HepG2 (cell line): ENCODE data around the gene FGF7. TPM values are rescaled to one million over a fixed set of nuclear protein-coding genes. Genes with fewer than 3 reads are reported as not detected.
"Not testable (repeated sequence)": the region's sequence is repeated elsewhere in the genome, so short reads cannot be mapped to it uniquely, and the experiment has no call there.

Source experiments
- ATAC-seq: fragments of 200-7000 bp; cut with Tn5 transposase; 3 replicates; pipeline ENCODE4 v1.9.1; 2020; ENCODE audit warnings: mild to moderate bottlenecking, moderate library complexity
- BruUV-seq: library from RNA; stranded (reverse); fragments of 400-500 nt; replicated peaks from 2 replicates; lab custom pipeline; 2021; lab: Mats Ljungman, UMichigan
- CTCF ChIA-PET: fragments of 300-600 bp; formaldehyde crosslinking; extraction: SDS; loops from one replicate; lab custom pipeline; 2021; ENCODE audit warnings: low total read pairs, inconsistent platforms, low intra/inter-chr PET ratio; lab: Yijun Ruan, JAX
- POLR2A ChIA-PET: fragments of 350-600 bp; sonication (Branson Sonifier 250); formaldehyde crosslinking; loops from one replicate; lab custom pipeline; 2020; ENCODE audit warnings: antibody characterized with exemption, inconsistent platforms; lab: Yijun Ruan, JAX
- DNase-seq: peaks from one replicate; pipeline ENCODE4 v3.0.0-alpha.2; 2015; ENCODE audit warnings: low spot score
- FAIRE-seq: peaks from 3 replicates; lab custom pipeline; 2011; peaks lifted over from hg19 to GRCh38; lab: Jason Lieb, UNC
- H2AFZ ChIP-seq: one replicate; pipeline ENCODE4 v1.6.1; 2011; ENCODE audit warnings: low read length, inconsistent platforms
- H3K27ac ChIP-seq: fragments of 300-600 bp; 3 replicates; pipeline ENCODE4 v1.8.0; 2011; ENCODE audit warnings: mixed run types, mild to moderate bottlenecking, mixed read lengths, low read length, inconsistent platforms; ENCODE audit not compliant: insufficient read depth; ENCODE audit errors: extremely low read length
- H3K27me3 ChIP-seq, 2 experiments: fragments of 200-600 bp in 1 of 2; 2 replicates in 1 of 2; 3 replicates in 1 of 2; pipeline versions ENCODE4 v1.6.0 to v1.8.0; 2011; ENCODE audit warnings: low read length in 2 of 2, mild to moderate bottlenecking in 2 of 2, moderate library complexity in 2 of 2, inconsistent platforms in 1 of 2; ENCODE audit not compliant: insufficient read depth in 2 of 2, control insufficient read depth in 1 of 2
- H3K36me3 ChIP-seq, 2 experiments: fragments of 200-600 bp in 1 of 2; replicated peaks in 1 of 2; 2 replicates in 1 of 2; 3 replicates in 1 of 2; pipeline versions ENCODE4 v1.5.1 to v1.8.0; 2011; ENCODE audit warnings: low read length in 2 of 2, inconsistent platforms in 1 of 2; ENCODE audit not compliant: insufficient read depth in 2 of 2, control insufficient read depth in 1 of 2
- H3K4me1 ChIP-seq: 2 replicates; pipeline ENCODE4 v1.5.1; 2012; ENCODE audit warnings: low read length, inconsistent platforms; ENCODE audit not compliant: insufficient read depth
- H3K4me2 ChIP-seq: 2 replicates; pipeline ENCODE4 v1.6.0; 2011; ENCODE audit warnings: low read depth, low read length, inconsistent platforms
- H3K4me3 ChIP-seq, 3 experiments: fragments of 200-600 bp in 1 of 3; sonication (generic), shearing (Covaris generic) in 1 of 3; replicated peaks in 1 of 3; 2 replicates each; pipeline ENCODE4 v1.5.1; 2011 to 2016; ENCODE audit warnings: low read length in 3 of 3, inconsistent platforms in 2 of 3, low read depth in 2 of 3, mild to moderate bottlenecking in 2 of 3, control low read depth in 1 of 3, mixed read lengths in 1 of 3; ENCODE audit not compliant: insufficient read depth in 1 of 3
- H3K79me2 ChIP-seq: one replicate; pipeline ENCODE4 v1.6.1; 2011; ENCODE audit warnings: low read length, inconsistent platforms; ENCODE audit not compliant: insufficient read depth
- H3K9ac ChIP-seq: 2 replicates; pipeline ENCODE4 v1.6.0; 2011; ENCODE audit warnings: mild to moderate bottlenecking, low read depth, low read length, inconsistent platforms; ENCODE audit not compliant: insufficient read depth
- H3K9me3 ChIP-seq: 2 replicates; pipeline ENCODE4 v1.5.1; 2012; ENCODE audit warnings: mild to moderate bottlenecking, low read length
- H4K20me1 ChIP-seq: 2 replicates; pipeline ENCODE4 v1.6.0; 2011; ENCODE audit warnings: inconsistent platforms, mild to moderate bottlenecking, low read length, moderate library complexity; ENCODE audit not compliant: insufficient read depth
- KDM4B ChIP-seq: sonication (generic); formaldehyde crosslinking; IDR thresholded peaks from 2 replicates; pipeline ENCODE4 v1.4.0; 2020; ENCODE audit warnings: missing genetic modification reagents
- STAG1 ChIP-seq: sonication (generic); formaldehyde crosslinking; IDR thresholded peaks from 2 replicates; pipeline ENCODE4 v1.4.0; 2020; ENCODE audit warnings: missing genetic modification reagents
- WGBS: methylation state at CpG from one replicate; pipeline ENCODE4 v1.1.6; 2017; ENCODE audit warnings: low lambda C conversion rate; 5-methylcytosine and 5-hydroxymethylcytosine counted together
- in situ Hi-C: cut with HindIII; loops from 2 replicates; pipeline ENCODE4 v1.10.0; 2017; ENCODE audit warnings: low pct_unique_long_range_greater_than_20kb; ENCODE audit not compliant: extremely low pct_ligation_motif_present
- intact Hi-C: fragments of 100-400 bp; cut with micrococcal nuclease; formaldehyde crosslinking; loops from one replicate; pipeline ENCODE4 v1.10.0; 2022; ENCODE audit not compliant: unreplicated experiment
- polyA plus RNA-seq, 8 experiments: library from polyadenylated mRNA; depleted of rRNA in 3 of 8; stranded (reverse) in 7 of 8; unstranded in 1 of 8; fragments of >200 nt; fragmentation: Illumina TruSeq in 4 of 8; extraction: Trizol in 4 of 8; gene quantifications; 2 replicates each; pipeline versions ENCODE4 v1.2.1 to v1.2.3, GENCODE V29; 2011 to 2016; ENCODE audit warnings: low read depth in 4 of 8, missing spikeins in 1 of 8, mixed read lengths in 1 of 8; ENCODE audit not compliant: insufficient read depth in 1 of 8
- total RNA-seq, 5 experiments: library from RNA; depleted of rRNA; stranded (reverse); fragments of >200 nt; fragmentation: Illumina TruSeq; extraction: Trizol; gene quantifications; 2 replicates each; pipeline ENCODE4 v1.2.3, GENCODE V29; 2016; ENCODE audit warnings: low read depth in 1 of 5
- TF ChIP-seq, protein P1 (sequence below): fragments of 450-650 bp; IDR thresholded peaks from 2 replicates; pipeline ENCODE4 v1.6.1; 2016
- TF ChIP-seq, protein P2 (sequence below): sonication (generic); formaldehyde crosslinking; IDR thresholded peaks from 2 replicates; pipeline ENCODE4 v1.5.0; 2020; ENCODE audit warnings: mild to moderate bottlenecking, missing genetic modification reagents, moderate library complexity

The FGF7 gene
- total and polyA plus RNA-seq, 2 of the 13 experiments (the other 11 are each of a cell fraction or from before 2014, with no cell fraction given) = not detected

DNA sequence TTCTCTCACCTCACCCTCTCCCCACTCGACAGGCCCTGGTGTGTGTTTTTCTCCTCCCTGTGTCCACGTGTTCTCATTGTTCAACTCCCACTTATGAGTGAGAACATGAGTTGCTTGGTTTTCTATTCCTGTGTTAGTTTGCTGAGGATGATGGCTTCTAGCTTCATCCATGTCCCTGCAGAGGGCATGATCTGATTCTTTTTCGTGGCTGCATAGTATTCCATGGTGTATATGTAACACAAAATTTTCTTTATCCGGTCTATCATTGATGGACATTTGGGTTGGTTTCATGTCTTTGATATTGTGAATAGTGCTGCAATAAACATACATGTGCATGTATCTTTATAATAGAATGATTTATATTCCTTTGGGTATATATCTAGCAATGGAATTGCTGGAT lies 89.7 kb downstream of the FGF7 start:
- 4% methylated on average over 4 of the region's 4 CpGs for WGBS
- H3K36me3 ChIP-seq, H3K9ac ChIP-seq, H3K79me2 ChIP-seq, in situ Hi-C loops, FAIRE-seq, H3K9me3 ChIP-seq, H3K4me2 ChIP-seq, H3K4me3 ChIP-seq, DNase-seq, BruUV-seq, CTCF ChIA-PET, H3K27ac ChIP-seq, H3K27me3 ChIP-seq, H2AFZ ChIP-seq, H3K4me1 ChIP-seq, POLR2A ChIA-PET, H4K20me1 ChIP-seq, ATAC-seq, intact Hi-C loops: not testable (repeated sequence)
- TF ChIP-seq, protein P1, sequence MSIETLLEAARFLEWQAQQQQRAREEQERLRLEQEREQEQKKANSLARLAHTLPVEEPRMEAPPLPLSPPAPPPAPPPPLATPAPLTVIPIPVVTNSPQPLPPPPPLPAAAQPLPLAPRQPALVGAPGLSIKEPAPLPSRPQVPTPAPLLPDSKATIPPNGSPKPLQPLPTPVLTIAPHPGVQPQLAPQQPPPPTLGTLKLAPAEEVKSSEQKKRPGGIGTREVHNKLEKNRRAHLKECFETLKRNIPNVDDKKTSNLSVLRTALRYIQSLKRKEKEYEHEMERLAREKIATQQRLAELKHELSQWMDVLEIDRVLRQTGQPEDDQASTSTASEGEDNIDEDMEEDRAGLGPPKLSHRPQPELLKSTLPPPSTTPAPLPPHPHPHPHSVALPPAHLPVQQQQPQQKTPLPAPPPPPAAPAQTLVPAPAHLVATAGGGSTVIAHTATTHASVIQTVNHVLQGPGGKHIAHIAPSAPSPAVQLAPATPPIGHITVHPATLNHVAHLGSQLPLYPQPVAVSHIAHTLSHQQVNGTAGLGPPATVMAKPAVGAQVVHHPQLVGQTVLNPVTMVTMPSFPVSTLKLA = peak; percentile 33; the same call in 1 of the 2 replicates

DNA sequence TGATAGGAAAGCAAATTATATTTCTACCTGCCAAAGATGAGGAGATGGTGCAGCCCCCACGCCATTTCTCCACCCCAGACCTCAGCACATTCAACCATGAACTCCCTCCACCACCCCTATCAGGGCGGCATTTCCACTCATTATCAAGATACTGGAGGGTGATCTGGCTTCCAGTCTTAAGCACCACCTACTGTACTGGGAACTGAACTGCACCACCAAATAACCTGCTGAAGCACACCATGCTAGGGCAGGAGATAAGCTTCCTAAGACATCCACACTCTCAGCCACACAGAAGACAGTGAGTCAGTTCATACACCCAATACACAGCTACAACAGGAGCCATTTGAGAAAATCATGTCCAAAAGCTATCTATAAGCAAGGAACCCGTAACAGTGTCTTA lies 98.8 kb downstream of the FGF7 start:
- no peak overlapping the region for H3K4me2 ChIP-seq
- H3K36me3 ChIP-seq = no peaks in the 10 kb centered on the region
- ATAC-seq (peak; percentile 69), DNase-seq (peak; percentile 2), FAIRE-seq (no peak)
- in situ Hi-C loops = no loop called here
- no peak overlapping the region for H2AFZ ChIP-seq
- no peak overlapping the region for H3K4me3 ChIP-seq
- no TSS peak for BruUV-seq
- no peak overlapping the region for H3K27ac ChIP-seq
- H3K9me3 ChIP-seq = no peaks in the 10 kb centered on the region
- H3K79me2 ChIP-seq = no peaks in the 10 kb centered on the region
- no peaks in the 10 kb centered on the region for H3K4me1 ChIP-seq
- WGBS = 0% methylated on average over 3 of the region's 3 CpGs
- ChIA-PET CTCF (no interaction called here), POLR2A (no interaction called here)
- H3K27me3 ChIP-seq = no peaks in the 10 kb centered on the region
- no peak for TF ChIP-seq KDM4B
- TF ChIP-seq STAG1 (CRISPR knock-in tag) = 0 out of 2 replicates have a peak, but pooled peaks have one; percentile 12
- TF ChIP-seq, protein P2, sequence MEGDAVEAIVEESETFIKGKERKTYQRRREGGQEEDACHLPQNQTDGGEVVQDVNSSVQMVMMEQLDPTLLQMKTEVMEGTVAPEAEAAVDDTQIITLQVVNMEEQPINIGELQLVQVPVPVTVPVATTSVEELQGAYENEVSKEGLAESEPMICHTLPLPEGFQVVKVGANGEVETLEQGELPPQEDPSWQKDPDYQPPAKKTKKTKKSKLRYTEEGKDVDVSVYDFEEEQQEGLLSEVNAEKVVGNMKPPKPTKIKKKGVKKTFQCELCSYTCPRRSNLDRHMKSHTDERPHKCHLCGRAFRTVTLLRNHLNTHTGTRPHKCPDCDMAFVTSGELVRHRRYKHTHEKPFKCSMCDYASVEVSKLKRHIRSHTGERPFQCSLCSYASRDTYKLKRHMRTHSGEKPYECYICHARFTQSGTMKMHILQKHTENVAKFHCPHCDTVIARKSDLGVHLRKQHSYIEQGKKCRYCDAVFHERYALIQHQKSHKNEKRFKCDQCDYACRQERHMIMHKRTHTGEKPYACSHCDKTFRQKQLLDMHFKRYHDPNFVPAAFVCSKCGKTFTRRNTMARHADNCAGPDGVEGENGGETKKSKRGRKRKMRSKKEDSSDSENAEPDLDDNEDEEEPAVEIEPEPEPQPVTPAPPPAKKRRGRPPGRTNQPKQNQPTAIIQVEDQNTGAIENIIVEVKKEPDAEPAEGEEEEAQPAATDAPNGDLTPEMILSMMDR (CRISPR knock-in tag) = 0 out of 2 replicates have a peak, but pooled peaks have one; percentile 12
- no peak overlapping the region for H3K9ac ChIP-seq
- intact Hi-C loops = no loop called here
- H4K20me1 ChIP-seq = no peaks in the 10 kb centered on the region
